ENCODE data around the gene EIF5A. TPM values are rescaled to one million over a fixed set of nuclear protein-coding genes. Genes with fewer than 3 reads are reported as not detected.

EIF5A gene
- total RNA-seq, 1 experiment from 2014 or later: 339 TPM

- Histone ChIP-seq H3K9me3 (replicated peaks) (no peaks in the 10 kb centered on the region), H3K4me1 (no peaks in the 10 kb centered on the region), H3K27ac (no peak overlapping the region), H3K4me3 (no peak overlapping the region), H3K36me3 (no peaks in the 10 kb centered on the region), H3K27me3 (no peaks in the 10 kb centered on the region)
- DNase-seq: no peak
Observed at GRCh38 chr17:7361906-7362305, 54.5 kb downstream of the EIF5A start.

Other genes starting within 250 kb of the EIF5A start
- gene CLEC10A, start 227.4 kb upstream of the EIF5A start, total RNA-seq (2014; rRNA removed; shearing (Covaris generic)): not detected in 2 replicates
- not detected in 2 replicates for gene ASGR2, start 192.8 kb upstream of the EIF5A start, total RNA-seq (2014; rRNA removed; shearing (Covaris generic))
- gene ASGR1, start 128.3 kb upstream of the EIF5A start, total RNA-seq (2014; rRNA removed; shearing (Covaris generic)): 0.79 and 0.84 TPM in 2 replicates
- gene DLG4, start 87.8 kb upstream of the EIF5A start, total RNA-seq (2014; rRNA removed; shearing (Covaris generic)): 1.9 and 3.9 TPM in 2 replicates
- 44.6 and 64.2 TPM in 2 replicates for gene ACADVL, start 87.7 kb upstream of the EIF5A start, total RNA-seq (2014; rRNA removed; shearing (Covaris generic))
- gene DVL2, start 73.1 kb upstream of the EIF5A start, total RNA-seq (2014; rRNA removed; shearing (Covaris generic)): 33.4 and 39.0 TPM in 2 replicates
- gene PHF23, start 68.2 kb upstream of the EIF5A start, total RNA-seq (2014; rRNA removed; shearing (Covaris generic)): 28.7 and 30.9 TPM in 2 replicates
- gene GABARAP, start 65.2 kb upstream of the EIF5A start, total RNA-seq (2014; rRNA removed; shearing (Covaris generic)): 139 and 141 TPM in 2 replicates
- 36.1 and 36.9 TPM in 2 replicates for gene CTDNEP1, start 55.9 kb upstream of the EIF5A start, total RNA-seq (2014; rRNA removed; shearing (Covaris generic))
- 39.6 and 43.8 TPM in 2 replicates for gene ELP5, start 55.4 kb upstream of the EIF5A start, total RNA-seq (2014; rRNA removed; shearing (Covaris generic))
- gene CLDN7, start 45.1 kb upstream of the EIF5A start, total RNA-seq (2014; rRNA removed; shearing (Covaris generic)): 0.25 and 0.34 TPM in 2 replicates
- gene SLC2A4, start 25.9 kb upstream of the EIF5A start, total RNA-seq (2014; rRNA removed; shearing (Covaris generic)): 1.3 and 1.5 TPM in 2 replicates
- not detected in 2 replicates for gene YBX2, start 13.0 kb upstream of the EIF5A start, total RNA-seq (2014; rRNA removed; shearing (Covaris generic))
- gene GPS2, start 7.7 kb downstream of the EIF5A start, total RNA-seq (2014; rRNA removed; shearing (Covaris generic)): 32.2 and 39.7 TPM in 2 replicates
- gene NEURL4, start 21.7 kb downstream of the EIF5A start, total RNA-seq (2014; rRNA removed; shearing (Covaris generic)): 18.7 and 19.7 TPM in 2 replicates
- gene ACAP1, start 28.9 kb downstream of the EIF5A start, total RNA-seq (2014; rRNA removed; shearing (Covaris generic)): 0.20 and 0.67 TPM in 2 replicates
- gene KCTD11, start 44.5 kb downstream of the EIF5A start, total RNA-seq (2014; rRNA removed; shearing (Covaris generic)): 1.7 and 2.6 TPM in 2 replicates
- gene TMEM95, start 47.5 kb downstream of the EIF5A start, total RNA-seq (2014; rRNA removed; shearing (Covaris generic)): not detected in 2 replicates
- gene TNK1, start 73.5 kb downstream of the EIF5A start, total RNA-seq (2014; rRNA removed; shearing (Covaris generic)): not detected in 2 replicates
- gene PLSCR3, start 86.9 kb downstream of the EIF5A start, total RNA-seq (2014; rRNA removed; shearing (Covaris generic)): 5.9 and 6.7 TPM in 2 replicates
- gene TMEM256, start 96.5 kb downstream of the EIF5A start, total RNA-seq (2014; rRNA removed; shearing (Covaris generic)): 62.4 and 71.8 TPM in 2 replicates
- gene NLGN2, start 100.2 kb downstream of the EIF5A start, total RNA-seq (2014; rRNA removed; shearing (Covaris generic)): 5.0 and 6.8 TPM in 2 replicates
- not detected in 2 replicates for gene SPEM1, start 112.7 kb downstream of the EIF5A start, total RNA-seq (2014; rRNA removed; shearing (Covaris generic))
- gene SPEM2, start 118.0 kb downstream of the EIF5A start, total RNA-seq (2014; rRNA removed; shearing (Covaris generic)): not detected in 2 replicates
- not detected in 2 replicates for gene SPEM3, start 121.2 kb downstream of the EIF5A start, total RNA-seq (2014; rRNA removed; shearing (Covaris generic))
- gene TMEM102, start 127.8 kb downstream of the EIF5A start, total RNA-seq (2014; rRNA removed; shearing (Covaris generic)): 0.10 and 0.53 TPM in 2 replicates
- 4.0 and 5.0 TPM in 2 replicates for gene FGF11, start 131.9 kb downstream of the EIF5A start, total RNA-seq (2014; rRNA removed; shearing (Covaris generic))
- 33.3 and 36.9 TPM in 2 replicates for gene CHRNB1, start 137.4 kb downstream of the EIF5A start, total RNA-seq (2014; rRNA removed; shearing (Covaris generic))
- 4.7 and 5.3 TPM in 2 replicates for gene ZBTB4, start 172.0 kb downstream of the EIF5A start, total RNA-seq (2014; rRNA removed; shearing (Covaris generic))
- gene SLC35G6, start 173.8 kb downstream of the EIF5A start, total RNA-seq (2014; rRNA removed; shearing (Covaris generic)): not detected in 2 replicates
- gene POLR2A, start 176.7 kb downstream of the EIF5A start, total RNA-seq (2014; rRNA removed; shearing (Covaris generic)): 27.7 and 32.0 TPM in 2 replicates
- gene TNFSF12, start 241.4 kb downstream of the EIF5A start, total RNA-seq (2014; rRNA removed; shearing (Covaris generic)): not detected in 2 replicates

Data from SJCRH30 (cell line).